K562 (cell line): ENCODE results near the gene HMSD. TPM values are rescaled to one million over a fixed set of nuclear protein-coding genes. Genes with fewer than 3 reads are reported as not detected.

ENCODE experiments used
- ATF1 ChIP-seq, 2 experiments: fragments of 450-650 bp in 1 of 2; IDR thresholded peaks; 2 replicates each; pipeline ENCODE4 v1.6.1; 2016; ENCODE audit warnings: missing compliant biosample characterization in 1 of 2, missing genetic modification characterization in 1 of 2
- BDP1 ChIP-seq: IDR thresholded peaks from 3 replicates; pipeline ENCODE4 v1.6.1; 2011; ENCODE audit not compliant: insufficient read length, insufficient read depth
- CBX2 ChIP-seq: fragments of 200-600 bp; sonication (generic); IDR thresholded peaks from one replicate; pipeline ENCODE4 v1.6.1; 2012; ENCODE audit warnings: mild to moderate bottlenecking, low read length, inconsistent platforms; ENCODE audit not compliant: insufficient read depth, poor library complexity, severe bottlenecking
- CREM ChIP-seq: IDR thresholded peaks from 2 replicates; pipeline ENCODE4 v1.6.1; 2014; ENCODE audit warnings: antibody characterized with exemption, low read depth
- ELF1 ChIP-seq: fragments of 200-800 bp; sonication (Bioruptor generic); IDR thresholded peaks from 2 replicates; pipeline ENCODE4 v1.6.1; 2016; ENCODE audit warnings: missing genetic modification characterization, missing compliant biosample characterization
- FOSL1 ChIP-seq: fragments of 200-800 bp; sonication (Bioruptor generic); conservative IDR thresholded peaks from 2 replicates; pipeline ENCODE4 v1.6.1; 2016; ENCODE audit warnings: missing genetic modification characterization, missing compliant biosample characterization
- FOXP1 ChIP-seq: sonication (generic); formaldehyde crosslinking; IDR thresholded peaks from 2 replicates; pipeline ENCODE4 v1.8.0; 2022; ENCODE audit warnings: mild to moderate bottlenecking, missing genetic modification reagents
- GABPB2 ChIP-seq: fragments of 250-450 bp; sonication (Bioruptor Pico); conservative IDR thresholded peaks from 2 replicates; pipeline ENCODE4 v1.5.1; 2021; ENCODE audit warnings: mild to moderate bottlenecking
- GATAD2A ChIP-seq: fragments of 450-650 bp; IDR thresholded peaks from 2 replicates; pipeline ENCODE4 v1.6.1; 2017
- HDAC8 ChIP-seq: fragments of 450-650 bp; IDR thresholded peaks from 2 replicates; pipeline ENCODE4 v1.6.1; 2016; ENCODE audit warnings: mild to moderate bottlenecking, missing genetic modification characterization, moderate library complexity, missing compliant biosample characterization
- HNRNPLL ChIP-seq: fragments of 200-400 bp; formaldehyde crosslinking; IDR thresholded peaks from 2 replicates; pipeline ENCODE4 v1.6.1; 2017; ENCODE audit warnings: low read length, low read depth, mild to moderate bottlenecking; ENCODE audit not compliant: poor library complexity, severe bottlenecking
- JUND ChIP-seq, 2 experiments: IDR thresholded peaks; 2 replicates in 1 of 2; 3 replicates in 1 of 2; pipeline ENCODE4 v1.6.1; 2011; ENCODE audit warnings: borderline replicate concordance in 2 of 2, low read depth in 2 of 2, low read length in 2 of 2, improper control_type of control experiment in 1 of 2, missing biosample characterization in 1 of 2, missing genetic modification characterization in 1 of 2, missing genetic modification reagents in 1 of 2
- PML ChIP-seq: IDR thresholded peaks from 2 replicates; pipeline ENCODE4 v1.6.1; 2012; ENCODE audit warnings: low read length, inconsistent platforms
- POLR2G ChIP-seq: fragments of 200-400 bp; formaldehyde crosslinking; IDR thresholded peaks from 2 replicates; pipeline ENCODE4 v1.6.1; 2017; ENCODE audit warnings: low read depth, mild to moderate bottlenecking, antibody characterized with exemption, low read length, moderate library complexity
- RAD21 ChIP-seq, 2 experiments: fragments of 250-450 bp in 1 of 2; fragments of 450-650 bp in 1 of 2; sonication (Bioruptor Pico) in 1 of 2; formaldehyde crosslinking in 1 of 2; IDR thresholded peaks in 1 of 2; conservative IDR thresholded peaks in 1 of 2; 2 replicates each; pipeline versions ENCODE4 v1.4.0 to v1.8.0; 2020 to 2022; ENCODE audit warnings: mild to moderate bottlenecking in 2 of 2, moderate library complexity in 1 of 2
- RHOXF2B ChIP-seq: fragments of 250-450 bp; sonication (Bioruptor Pico); conservative IDR thresholded peaks from 2 replicates; pipeline ENCODE4 v1.5.1; 2021
- SNRNP70 ChIP-seq: fragments of 200-400 bp; formaldehyde crosslinking; optimal IDR thresholded peaks from 2 replicates; pipeline ENCODE3; 2017; ENCODE audit warnings: low read depth, low read length
- ZBTB17 ChIP-seq: fragments of 450-650 bp; formaldehyde crosslinking; IDR thresholded peaks from 2 replicates; pipeline ENCODE4 v1.4.0; 2020; ENCODE audit warnings: mild to moderate bottlenecking
- ZC3H4 ChIP-seq: sonication (generic); formaldehyde crosslinking; IDR thresholded peaks from 2 replicates; pipeline ENCODE4 v1.9.0; 2021; ENCODE audit warnings: missing genetic modification reagents, borderline replicate concordance
- ZFP1 ChIP-seq: fragments of 450-650 bp; formaldehyde crosslinking; IDR thresholded peaks from 2 replicates; pipeline ENCODE4 v1.4.0; 2020; ENCODE audit warnings: mild to moderate bottlenecking, mixed read lengths
- ZNF175 ChIP-seq: fragments of 200-800 bp; sonication (Bioruptor generic); IDR thresholded peaks from 2 replicates; pipeline ENCODE4 v1.6.1; 2016; ENCODE audit warnings: low read depth, mild to moderate bottlenecking, missing genetic modification characterization, missing compliant biosample characterization
- ZNF212 ChIP-seq: fragments of 450-650 bp; formaldehyde crosslinking; IDR thresholded peaks from 2 replicates; pipeline ENCODE4 v1.4.0; 2020; ENCODE audit warnings: mild to moderate bottlenecking
- ZNF274 ChIP-seq: IDR thresholded peaks from 2 replicates; pipeline ENCODE4 v1.6.1; 2011; ENCODE audit warnings: low read depth, mild to moderate bottlenecking, low read length, moderate library complexity, borderline replicate concordance
- ZNF589 ChIP-seq: fragments of 200-800 bp; sonication (Bioruptor generic); IDR thresholded peaks from 2 replicates; pipeline ENCODE4 v1.6.1; 2016; ENCODE audit warnings: low read depth, missing genetic modification characterization, missing compliant biosample characterization
- polyA plus RNA-seq, 8 experiments: library from polyadenylated mRNA; depleted of rRNA in 4 of 8; stranded (reverse) in 5 of 8; unstranded in 3 of 8; fragments of >200 nt; fragmentation: Nextera tagmentation in 2 of 8; fragmentation: Illumina TruSeq in 1 of 8; extraction: Ambion mirVana in 2 of 8; extraction: Trizol in 1 of 8; gene quantifications; 2 replicates each; pipeline versions ENCODE4 v1.2.1 to v1.2.3, GENCODE V29; 2011 to 2014; ENCODE audit warnings: inconsistent platforms in 1 of 8, missing spikeins in 1 of 8
- total RNA-seq, 7 experiments: library from RNA; depleted of rRNA in 6 of 7; stranded (reverse); fragments of >200 nt in 6 of 7; fragmentation: Illumina TruSeq in 2 of 7; extraction: Trizol in 2 of 7; gene quantifications; 2 replicates each; pipeline versions ENCODE4 v1.2.1 to v1.2.3, GENCODE V29; 2011 to 2021; ENCODE audit warnings: low replicate concordance in 1 of 7
- TF ChIP-seq, protein P1 (sequence below): fragments of 250-450 bp; sonication (Bioruptor Pico); IDR thresholded peaks from 2 replicates; pipeline ENCODE4 v1.8.0; 2021; ENCODE audit warnings: moderate library complexity, mild to moderate bottlenecking, inconsistent platforms
- TF ChIP-seq, protein P2 (sequence below): fragments of 450-650 bp; formaldehyde crosslinking; conservative IDR thresholded peaks from 2 replicates; pipeline ENCODE4 v1.4.0; 2022; ENCODE audit warnings: mild to moderate bottlenecking, missing genetic modification characterization

Gene HMSD
- total and polyA plus RNA-seq, 9 of the 15 experiments (the other 6 are each of a cell fraction or from before 2014, with no cell fraction given): 0.18 to 0.39 (median 0.33) TPM; not detected in 6

DNA sequence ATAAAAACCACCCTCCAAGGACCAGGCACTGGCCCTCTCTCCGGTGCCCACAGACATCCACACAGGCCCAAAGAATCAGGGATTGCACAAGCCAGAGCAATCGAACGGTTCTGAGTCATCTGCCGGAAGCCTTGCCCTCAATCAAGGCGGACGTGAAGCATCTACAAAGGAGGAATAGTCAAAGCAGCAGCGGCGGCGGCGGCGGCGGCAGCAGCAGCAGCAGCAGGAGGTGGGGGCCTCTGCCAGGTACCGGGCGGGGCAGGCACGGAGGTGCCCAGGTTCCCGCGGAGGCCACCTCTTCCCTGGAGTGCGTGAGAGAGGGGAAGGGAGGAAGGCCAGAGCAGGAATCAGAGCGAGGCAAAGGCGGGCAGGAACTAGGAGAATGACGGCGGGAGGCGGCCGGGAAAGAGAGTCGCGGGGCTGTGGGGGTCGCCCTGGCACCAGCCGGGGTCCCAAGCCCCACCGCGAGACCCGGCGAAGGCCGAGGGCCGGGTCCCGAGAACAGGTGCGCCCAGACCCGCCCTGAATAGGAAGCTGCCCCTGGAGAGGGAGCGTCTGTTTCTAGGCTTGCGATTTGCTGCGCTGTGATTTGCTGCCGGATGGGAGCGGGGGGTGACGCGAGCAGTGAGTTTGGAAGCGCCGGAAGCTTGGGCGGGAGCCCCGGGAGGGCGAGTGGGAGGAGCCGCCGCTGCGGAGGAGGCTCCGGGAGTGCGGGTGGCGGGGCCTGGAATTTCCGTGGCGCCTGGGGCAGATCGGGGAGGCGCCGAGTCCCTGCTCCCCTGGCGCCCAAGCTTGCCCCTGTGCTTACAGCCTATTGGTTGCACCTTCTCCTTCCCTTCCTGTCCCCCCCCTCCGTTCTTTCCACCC, 21.1 kb downstream of the HMSD start, which contains the start of gene SERPINB8 (continued):
- TF ChIP-seq ATF1 (CRISPR knock-in tag; IDR thresholded peaks at IDR 0.05): no peak
- peak; percentile 62 for TF ChIP-seq ATF1 (tag; IDR thresholded peaks at IDR 0.05)
- TF ChIP-seq RAD21 (CRISPR knock-in tag; conservative IDR thresholded peaks at IDR 0.05 in 1 of 2, IDR thresholded peaks at IDR 0.05 in 1 of 2): no peak
- no peak for TF ChIP-seq CBX2
- TF ChIP-seq ZNF175: peak; percentile 42; the same call in 1 of the 2 replicates
- no peak for TF ChIP-seq ZC3H4 (CRISPR knock-in tag)
- no peak for TF ChIP-seq HNRNPLL
- TF ChIP-seq GABPB2 (CRISPR knock-in tag): no peak
- no peak for TF ChIP-seq ZNF212 (CRISPR knock-in tag)
- no peak for TF ChIP-seq ELF1 (tag)
- TF ChIP-seq BDP1: no peak
- TF ChIP-seq CREM: peak; percentile 45; the same call in 1 of the 2 replicates
- no peak for TF ChIP-seq GATAD2A
- no peak for TF ChIP-seq ZNF589 (CRISPR knock-in tag)
- peak; percentile 49 for TF ChIP-seq POLR2G
- TF ChIP-seq ZBTB17: peak; percentile 97
- TF ChIP-seq ZNF274: no peak
- TF ChIP-seq HDAC8 (tag): no peak
- TF ChIP-seq RHOXF2B (CRISPR knock-in tag): no peak
- peak; percentile 52 for TF ChIP-seq FOSL1 (tag)
- no peak for TF ChIP-seq PML
- peak; percentile 54; the same call in 1 of the 2 replicates for TF ChIP-seq JUND (IDR thresholded peaks at IDR 0.05; ENCODE audit: borderline replicate concordance, low read depth, low read length)
- no peak; the same call in 2 of the 3 replicates for TF ChIP-seq JUND (tag; IDR thresholded peaks at IDR 0.05; ENCODE audit: borderline replicate concordance, low read depth, low read length)
- no peak for TF ChIP-seq SNRNP70
- no peak for TF ChIP-seq ZFP1 (CRISPR knock-in tag)
- TF ChIP-seq, protein P1, sequence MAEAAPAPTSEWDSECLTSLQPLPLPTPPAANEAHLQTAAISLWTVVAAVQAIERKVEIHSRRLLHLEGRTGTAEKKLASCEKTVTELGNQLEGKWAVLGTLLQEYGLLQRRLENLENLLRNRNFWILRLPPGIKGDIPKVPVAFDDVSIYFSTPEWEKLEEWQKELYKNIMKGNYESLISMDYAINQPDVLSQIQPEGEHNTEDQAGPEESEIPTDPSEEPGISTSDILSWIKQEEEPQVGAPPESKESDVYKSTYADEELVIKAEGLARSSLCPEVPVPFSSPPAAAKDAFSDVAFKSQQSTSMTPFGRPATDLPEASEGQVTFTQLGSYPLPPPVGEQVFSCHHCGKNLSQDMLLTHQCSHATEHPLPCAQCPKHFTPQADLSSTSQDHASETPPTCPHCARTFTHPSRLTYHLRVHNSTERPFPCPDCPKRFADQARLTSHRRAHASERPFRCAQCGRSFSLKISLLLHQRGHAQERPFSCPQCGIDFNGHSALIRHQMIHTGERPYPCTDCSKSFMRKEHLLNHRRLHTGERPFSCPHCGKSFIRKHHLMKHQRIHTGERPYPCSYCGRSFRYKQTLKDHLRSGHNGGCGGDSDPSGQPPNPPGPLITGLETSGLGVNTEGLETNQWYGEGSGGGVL (CRISPR knock-in tag): no peak
- TF ChIP-seq, protein P2, sequence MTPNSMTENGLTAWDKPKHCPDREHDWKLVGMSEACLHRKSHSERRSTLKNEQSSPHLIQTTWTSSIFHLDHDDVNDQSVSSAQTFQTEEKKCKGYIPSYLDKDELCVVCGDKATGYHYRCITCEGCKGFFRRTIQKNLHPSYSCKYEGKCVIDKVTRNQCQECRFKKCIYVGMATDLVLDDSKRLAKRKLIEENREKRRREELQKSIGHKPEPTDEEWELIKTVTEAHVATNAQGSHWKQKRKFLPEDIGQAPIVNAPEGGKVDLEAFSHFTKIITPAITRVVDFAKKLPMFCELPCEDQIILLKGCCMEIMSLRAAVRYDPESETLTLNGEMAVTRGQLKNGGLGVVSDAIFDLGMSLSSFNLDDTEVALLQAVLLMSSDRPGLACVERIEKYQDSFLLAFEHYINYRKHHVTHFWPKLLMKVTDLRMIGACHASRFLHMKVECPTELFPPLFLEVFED (CRISPR knock-in tag): no peak
- no peak for TF ChIP-seq FOXP1
